Right forelimb (tissue), 1 donor: ENCODE data around the gene LGR5.

ENCODE experiments used
- DNase-seq: peaks from one replicate; pipeline ENCODE4 v3.0.0-alpha.2; 2018

LGR5 gene

DNA sequence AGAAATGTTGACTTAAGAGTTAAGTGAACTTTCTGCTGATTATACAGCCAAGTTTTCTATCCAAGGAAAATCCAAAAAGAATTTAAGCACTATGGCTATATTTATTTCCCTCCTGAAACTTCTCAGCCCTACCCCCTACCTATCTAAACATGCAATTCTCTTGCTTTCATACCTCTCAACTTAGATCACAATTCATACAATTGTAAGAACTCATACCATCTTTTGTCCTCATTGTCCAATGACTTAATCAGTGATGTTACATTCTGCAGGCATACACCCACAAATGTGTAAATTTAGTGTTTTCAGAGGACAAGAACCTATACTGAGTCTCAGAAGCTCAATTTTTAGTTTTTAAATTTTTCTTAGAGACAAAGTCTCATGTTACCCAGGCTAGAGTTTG lies 161.9 kb downstream of the LGR5 start:
- no peak for DNase-seq

GRCh38 chr12:71602761-71603577 lies 163.4 kb downstream of the LGR5 start:
- no peak for DNase-seq

GRCh38 chr12:71605039-71605438 lies 165.4 kb downstream of the LGR5 start:
- DNase-seq, result no peak

GRCh38 chr12:71607494-71608330 lies 168.1 kb downstream of the LGR5 start:
- DNase-seq, result no peak

GRCh38 chr12:71610031-71610795 lies 170.6 kb downstream of the LGR5 start:
- DNase-seq, result no peak

DNA sequence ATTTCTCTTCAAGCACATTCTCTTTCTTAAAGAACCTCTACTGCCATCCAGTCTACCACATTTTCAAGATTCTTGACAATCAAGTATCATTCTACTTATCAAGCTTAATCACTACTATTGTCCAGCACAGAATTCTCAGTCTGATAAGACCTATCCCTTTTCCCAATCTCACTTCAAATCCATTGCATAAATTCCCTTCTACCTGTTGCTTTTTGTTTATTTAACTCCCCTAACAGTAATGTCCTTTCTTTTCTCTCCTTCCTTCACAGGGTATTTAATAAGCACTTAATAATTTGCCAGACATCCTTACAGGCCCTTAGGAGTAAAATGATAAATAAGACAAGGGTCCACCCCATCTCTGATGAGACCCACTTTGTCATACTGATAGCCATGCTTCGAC lies 182.3 kb downstream of the LGR5 start:
- DNase-seq, result no peak

- DNase-seq, result no peak
Measured at GRCh38 chr12:71625476-71625875, 185.9 kb downstream of the LGR5 start.

DNA sequence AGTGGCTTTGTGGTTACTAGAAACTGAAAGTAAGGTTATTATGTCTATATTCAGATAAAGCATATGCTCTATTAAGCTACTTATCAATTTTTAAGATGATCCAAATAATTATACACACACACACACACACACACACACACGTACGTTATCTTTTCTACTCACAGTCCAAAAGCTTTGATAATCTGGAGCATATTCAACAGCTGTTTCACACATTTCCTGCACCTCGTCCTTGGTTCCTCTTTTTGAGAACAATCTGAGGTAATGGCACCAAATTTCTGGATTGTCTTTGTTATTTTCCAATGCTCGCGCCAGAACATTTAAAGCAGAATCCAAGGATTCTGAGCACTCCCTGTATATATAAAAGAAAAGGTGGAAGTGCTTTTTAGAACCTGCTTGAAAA lies 186.5 kb downstream of the LGR5 start:
- DNase-seq, result no peak

DNA sequence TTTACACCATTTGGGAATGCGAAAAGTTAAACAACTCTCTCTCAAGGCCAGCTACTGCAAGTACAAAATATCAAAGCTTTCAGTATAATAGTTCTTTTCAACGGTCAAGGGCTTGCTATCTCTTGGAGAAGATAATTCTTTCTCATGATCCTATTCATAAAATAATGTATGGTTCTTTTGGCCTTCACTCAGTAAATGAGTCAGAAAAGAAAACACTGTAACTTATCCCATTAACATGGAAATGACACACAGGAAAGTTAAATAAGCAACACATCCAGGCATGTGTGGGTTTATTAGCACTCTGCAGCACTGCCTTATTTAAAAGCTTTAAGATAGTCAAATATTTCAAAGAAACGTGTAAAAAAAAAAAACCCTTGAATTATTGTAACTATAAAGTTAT lies 187.2 kb downstream of the LGR5 start:
- DNase-seq, result no peak

DNA sequence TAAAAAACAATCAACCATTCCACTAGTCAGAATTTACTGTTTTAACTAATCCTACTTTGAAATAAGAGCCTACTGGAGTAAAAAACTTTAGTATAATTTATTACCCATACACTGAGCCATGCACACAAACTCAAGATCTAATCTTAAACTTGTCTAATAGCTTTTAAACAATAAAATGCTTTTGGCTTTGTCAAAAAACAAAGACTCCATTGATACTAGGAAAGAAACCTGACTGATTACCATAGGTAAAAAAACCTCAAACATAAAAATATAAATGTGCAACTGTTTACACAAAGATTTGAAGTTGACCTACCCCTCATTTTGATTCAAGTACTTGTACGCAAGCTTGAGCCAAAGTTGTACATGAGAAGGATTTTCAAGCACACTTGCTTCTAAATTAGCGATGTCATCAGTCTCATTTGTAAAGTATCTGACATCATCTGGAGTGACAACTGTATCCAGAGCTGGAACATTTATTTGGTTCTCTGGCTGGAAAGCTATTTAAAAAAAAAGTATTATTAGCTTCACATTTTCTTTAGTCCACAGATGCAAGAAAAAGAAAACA lies 187.9 kb downstream of the LGR5 start:
- DNase-seq, result no peak
